Osteoblast (primary cell): ENCODE measurements around the gene CCL1. TPM values are rescaled to one million over a fixed set of nuclear protein-coding genes. Genes with fewer than 3 reads are reported as not detected.

ENCODE experiments used
- DNase-seq: peaks from one replicate; pipeline ENCODE4 v3.0.0; 2011; ENCODE audit warnings: low spot score, mixed read lengths; ENCODE audit not compliant: insufficient read length; ENCODE audit errors: missing footprints
- H2AFZ ChIP-seq: 2 replicates; pipeline ENCODE4 v1.6.0; 2011; ENCODE audit warnings: mild to moderate bottlenecking, low read length
- H3K27ac ChIP-seq: 2 replicates; pipeline ENCODE4 v1.5.1; 2011; ENCODE audit warnings: mild to moderate bottlenecking, low read depth, low read length, moderate library complexity
- H3K27me3 ChIP-seq: 2 replicates; pipeline ENCODE4 v1.6.0; 2012; ENCODE audit warnings: mild to moderate bottlenecking, control low read depth, inconsistent platforms, low read length, moderate library complexity; ENCODE audit not compliant: insufficient read depth
- H3K36me3 ChIP-seq: 2 replicates; pipeline ENCODE4 v1.5.1; 2011; ENCODE audit warnings: mild to moderate bottlenecking, low read length, control low read depth, moderate library complexity; ENCODE audit not compliant: insufficient read depth
- H3K4me1 ChIP-seq: 2 replicates; pipeline ENCODE4 v1.5.1; 2011; ENCODE audit warnings: mild to moderate bottlenecking, low read length, control low read depth, moderate library complexity; ENCODE audit not compliant: insufficient read depth
- H3K4me2 ChIP-seq: 2 replicates; pipeline ENCODE4 v1.6.0; 2011; ENCODE audit warnings: mild to moderate bottlenecking, low read length; ENCODE audit not compliant: insufficient read depth
- H3K4me3 ChIP-seq: fragments of 200-600 bp; sonication (generic); 3 replicates; pipeline ENCODE4 v1.5.1; 2012; ENCODE audit warnings: mild to moderate bottlenecking, low read length, inconsistent platforms; ENCODE audit not compliant: insufficient read depth
- H3K79me2 ChIP-seq: 2 replicates; pipeline ENCODE4 v1.6.0; 2012; ENCODE audit warnings: mild to moderate bottlenecking, low read length, control low read depth, inconsistent platforms; ENCODE audit not compliant: insufficient read depth
- H3K9me3 ChIP-seq: 2 replicates; pipeline ENCODE4 v1.5.1; 2011; ENCODE audit warnings: low read depth, low read length, control low read depth
- H4K20me1 ChIP-seq: 2 replicates; pipeline ENCODE4 v1.6.0; 2012; ENCODE audit warnings: mild to moderate bottlenecking, low read length, control low read depth; ENCODE audit not compliant: insufficient read depth
- total RNA-seq: library from RNA; depleted of rRNA; stranded (reverse); fragments of >200 nt; gene quantifications from 2 replicates; pipeline ENCODE4 v1.2.3, GENCODE V29; 2012
- TF ChIP-seq, protein P1 (sequence below): IDR thresholded peaks from 2 replicates; pipeline ENCODE4 v1.5.1; 2011; ENCODE audit warnings: mild to moderate bottlenecking, low read depth, low read length, moderate library complexity; ENCODE audit errors: extremely low read depth

CCL1 gene
- total RNA-seq, 1 donor = not detected

DNA sequence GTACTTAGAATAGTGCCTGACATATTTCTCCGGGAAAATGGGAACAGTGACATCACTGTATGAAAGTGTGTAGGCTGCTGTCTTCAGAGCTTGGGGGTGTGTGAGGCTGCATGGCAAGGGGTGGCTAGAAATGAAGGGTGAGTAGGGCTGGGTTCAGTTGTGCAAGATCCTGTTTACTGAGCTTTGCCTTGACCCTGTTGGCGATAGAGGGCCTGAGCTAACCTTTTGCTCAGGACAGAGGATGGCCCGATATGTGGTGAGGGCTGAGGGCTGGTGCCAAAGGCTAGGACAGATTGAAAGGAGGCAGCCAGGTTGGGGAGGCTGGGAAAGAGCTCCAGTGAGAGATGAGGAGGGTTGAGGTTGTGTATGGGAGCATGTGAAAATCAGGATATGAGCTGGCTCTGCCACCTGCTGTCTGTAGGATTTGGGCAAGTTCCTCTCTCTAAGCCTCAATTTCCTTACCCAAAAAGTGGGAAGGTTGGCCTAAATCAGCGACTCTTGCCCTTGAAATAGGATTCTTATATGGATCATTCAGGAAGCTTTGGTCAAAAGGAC is 6.0 kb upstream of the CCL1 start:
- Histone ChIP-seq H3K9me3 (no peaks in the 10 kb centered on the region), H3K36me3 (no peaks in the 10 kb centered on the region), H3K27me3 (peaks cover 9% of the 10 kb centered on the region), H4K20me1 (no peaks in the 10 kb centered on the region), H3K4me3 (no peak overlapping the region), H3K79me2 (no peaks in the 10 kb centered on the region), H2AFZ (no peak overlapping the region), H3K4me1 (no peaks in the 10 kb centered on the region), H3K27ac (no peak overlapping the region), H3K4me2 (no peak overlapping the region)
- DNase-seq = no peak
- TF ChIP-seq, protein P1, sequence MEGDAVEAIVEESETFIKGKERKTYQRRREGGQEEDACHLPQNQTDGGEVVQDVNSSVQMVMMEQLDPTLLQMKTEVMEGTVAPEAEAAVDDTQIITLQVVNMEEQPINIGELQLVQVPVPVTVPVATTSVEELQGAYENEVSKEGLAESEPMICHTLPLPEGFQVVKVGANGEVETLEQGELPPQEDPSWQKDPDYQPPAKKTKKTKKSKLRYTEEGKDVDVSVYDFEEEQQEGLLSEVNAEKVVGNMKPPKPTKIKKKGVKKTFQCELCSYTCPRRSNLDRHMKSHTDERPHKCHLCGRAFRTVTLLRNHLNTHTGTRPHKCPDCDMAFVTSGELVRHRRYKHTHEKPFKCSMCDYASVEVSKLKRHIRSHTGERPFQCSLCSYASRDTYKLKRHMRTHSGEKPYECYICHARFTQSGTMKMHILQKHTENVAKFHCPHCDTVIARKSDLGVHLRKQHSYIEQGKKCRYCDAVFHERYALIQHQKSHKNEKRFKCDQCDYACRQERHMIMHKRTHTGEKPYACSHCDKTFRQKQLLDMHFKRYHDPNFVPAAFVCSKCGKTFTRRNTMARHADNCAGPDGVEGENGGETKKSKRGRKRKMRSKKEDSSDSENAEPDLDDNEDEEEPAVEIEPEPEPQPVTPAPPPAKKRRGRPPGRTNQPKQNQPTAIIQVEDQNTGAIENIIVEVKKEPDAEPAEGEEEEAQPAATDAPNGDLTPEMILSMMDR = no peak

DNA sequence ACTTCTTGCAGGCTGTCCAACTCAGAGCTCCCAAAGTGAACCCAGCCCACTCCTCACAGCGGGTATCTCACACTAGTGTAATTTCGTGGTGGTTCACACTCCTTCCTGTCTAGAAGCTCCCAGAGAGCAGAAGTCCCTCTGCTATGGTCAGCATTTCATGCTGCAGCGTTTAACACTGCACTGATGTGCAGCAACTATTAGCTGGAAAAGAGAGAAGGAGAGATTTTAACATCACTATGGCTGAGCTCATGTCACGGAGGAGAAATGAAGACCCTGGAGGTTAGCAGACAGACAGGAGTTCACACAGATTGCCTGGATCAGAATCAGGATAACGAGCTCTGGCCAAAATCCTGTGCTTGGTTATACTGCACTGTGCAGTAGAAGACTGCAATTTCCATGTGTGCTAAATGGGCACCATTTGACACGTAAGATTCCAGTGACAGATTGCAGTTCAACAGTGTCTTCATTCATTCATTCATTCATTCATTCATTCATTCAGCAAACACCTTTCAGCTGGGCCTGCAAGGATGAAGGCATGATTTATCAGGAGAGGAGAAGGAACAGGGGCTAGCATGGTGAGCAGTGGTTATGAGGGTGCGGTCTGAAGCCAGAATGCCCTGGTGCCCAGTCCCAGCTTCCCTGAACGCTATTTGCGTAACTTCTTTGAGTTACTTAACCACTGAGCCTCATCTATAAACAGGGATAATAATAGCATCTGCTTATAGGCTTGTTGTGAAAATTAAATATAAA is 5.3 kb upstream of the CCL1 start:
- Histone ChIP-seq H3K36me3 (no peaks in the 10 kb centered on the region), H3K4me2 (no peak overlapping the region), H3K4me3 (no peak overlapping the region), H4K20me1 (no peaks in the 10 kb centered on the region), H3K27me3 (peaks cover 9% of the 10 kb centered on the region), H3K9me3 (no peaks in the 10 kb centered on the region), H3K4me1 (no peaks in the 10 kb centered on the region), H3K27ac (no peak overlapping the region), H2AFZ (no peak overlapping the region), H3K79me2 (no peaks in the 10 kb centered on the region)
- DNase-seq = no peak
- TF ChIP-seq, protein P1 = no peak

DNA sequence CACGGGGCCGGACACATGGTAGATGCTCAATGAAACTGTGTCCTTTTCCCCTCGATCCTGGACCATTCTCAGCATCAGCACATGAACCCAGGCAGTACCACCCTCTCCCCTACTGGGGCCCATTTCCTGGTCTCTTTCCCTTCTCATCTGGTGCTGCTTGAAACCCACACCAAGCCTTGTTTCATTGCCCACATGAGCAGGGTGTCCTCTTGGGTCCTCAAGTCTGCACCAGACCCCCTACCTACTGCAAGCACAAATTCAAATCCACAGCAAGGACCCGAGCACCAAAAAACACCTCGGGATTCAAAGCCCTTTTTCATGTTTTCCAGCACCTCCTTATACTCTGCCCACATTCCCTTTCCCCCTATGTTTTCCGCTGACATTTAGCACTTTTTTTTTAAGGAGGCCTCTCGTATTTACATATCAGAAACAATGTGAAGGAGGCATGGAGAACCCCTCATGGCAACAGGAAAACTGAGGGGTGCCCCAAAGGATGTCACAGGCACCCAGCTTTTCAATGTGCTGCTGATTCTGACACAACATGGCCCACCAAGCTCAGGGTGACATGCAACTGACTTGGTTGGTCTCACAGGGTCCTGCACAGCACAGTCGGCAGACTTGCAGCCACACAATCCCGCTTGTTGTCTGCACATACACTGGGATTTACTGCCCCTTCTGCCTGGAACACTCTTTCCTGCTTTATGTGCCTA is 4.6 kb upstream of the CCL1 start:
- Histone ChIP-seq H3K4me3 (no peak overlapping the region), H3K4me2 (no peak overlapping the region), H3K36me3 (no peaks in the 10 kb centered on the region), H4K20me1 (no peaks in the 10 kb centered on the region), H3K9me3 (no peaks in the 10 kb centered on the region), H3K79me2 (no peaks in the 10 kb centered on the region), H2AFZ (no peak overlapping the region), H3K27me3 (peaks cover 9% of the 10 kb centered on the region), H3K27ac (no peak overlapping the region), H3K4me1 (no peaks in the 10 kb centered on the region)
- DNase-seq = no peak
- TF ChIP-seq, protein P1 = no peak

DNA sequence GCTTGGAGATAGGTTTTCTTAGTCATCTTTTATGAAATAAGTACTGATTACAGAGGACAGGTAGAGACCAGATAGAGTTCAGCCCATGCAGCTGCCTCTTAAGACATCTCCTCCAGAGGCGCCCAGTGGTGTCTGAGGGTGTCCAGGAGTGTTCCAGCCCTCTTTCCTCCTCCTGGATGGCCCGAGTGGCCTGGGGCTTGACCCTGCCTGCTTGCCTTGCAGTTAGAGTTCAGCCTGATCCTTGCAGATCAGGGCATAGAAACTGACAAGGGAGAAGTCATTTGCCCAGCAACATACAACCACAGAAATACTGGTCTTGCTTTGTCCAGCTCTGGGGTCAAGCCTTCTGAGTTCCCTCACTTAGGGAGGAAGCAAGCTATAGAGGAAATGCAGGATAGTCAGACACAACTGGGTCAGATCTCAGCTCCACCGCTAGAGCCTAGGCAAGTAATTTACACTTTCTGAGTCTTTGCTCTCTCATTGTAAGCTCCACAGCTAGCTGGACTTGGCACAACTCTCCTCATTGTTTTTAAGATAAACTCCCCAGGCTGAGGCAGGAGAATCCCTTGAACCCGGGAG is 3.6 kb upstream of the CCL1 start:
- no peaks in the 10 kb centered on the region for H3K36me3 ChIP-seq
- TF ChIP-seq, protein P1 = no peak
- H2AFZ ChIP-seq = no peak overlapping the region
- DNase-seq = no peak
- H3K27me3 ChIP-seq = peaks cover 9% of the 10 kb centered on the region
- H3K9me3 ChIP-seq = no peaks in the 10 kb centered on the region
- no peaks in the 10 kb centered on the region for H3K79me2 ChIP-seq
- H3K4me1 ChIP-seq = no peaks in the 10 kb centered on the region
- no peak overlapping the region for H3K27ac ChIP-seq
- H4K20me1 ChIP-seq = no peaks in the 10 kb centered on the region
- H3K4me2 ChIP-seq = no peak overlapping the region
- H3K4me3 ChIP-seq = no peak overlapping the region
